Adrenal gland (tissue), 12 donors: Measurements from ENCODE around the gene TLE3. TPM values are rescaled to one million over a fixed set of nuclear protein-coding genes. Genes with fewer than 3 reads are reported as not detected.

Experiments used
- DNase-seq, 7 donors: peaks; one replicate each; pipeline ENCODE4 v3.0.0-alpha.2; 2019 to 2020
- H3K27ac ChIP-seq, 5 donors: fragments of 200-600 bp; sonication (generic) in 4 of 5; 1 replicate in 3 of 5; 2 replicates in 2 of 5; pipeline versions ENCODE4 v1.5.1 to v1.8.0; 2016 to 2020; ENCODE audit warnings: mild to moderate bottlenecking in 1 of 5
- H3K27me3 ChIP-seq: fragments of 200-600 bp; 2 replicates; pipeline ENCODE4 v1.8.0; 2021
- H3K36me3 ChIP-seq, 2 donors: fragments of 200-600 bp; replicated peaks in 1 of 2; 1 replicate in 1 of 2; 2 replicates in 1 of 2; pipeline versions ENCODE4 v1.5.1 to v1.8.0; 2018 to 2022
- H3K4me1 ChIP-seq, 2 donors: fragments of 200-600 bp; replicated peaks in 1 of 2; 1 replicate in 1 of 2; 2 replicates in 1 of 2; pipeline versions ENCODE4 v1.5.1 to v1.8.0; 2018 to 2021
- H3K4me3 ChIP-seq, 4 donors: fragments of 200-600 bp; sonication (generic) in 3 of 4; one replicate each; pipeline ENCODE4 v1.5.1; 2016 to 2018
- H3K9me3 ChIP-seq, 3 donors: fragments of 200-600 bp; sonication (generic) in 1 of 3; replicated peaks in 1 of 3; 1 replicate in 2 of 3; 2 replicates in 1 of 3; pipeline versions ENCODE4 v1.5.1 to v1.8.0; 2016 to 2021
- CTCF ChIP-seq, 6 experiments: fragments of 450-650 bp in 4 of 6; fragments of 200-600 bp in 2 of 6; sonication (generic) in 1 of 6; IDR thresholded peaks; 1 replicate in 5 of 6; 2 replicates in 1 of 6; pipeline versions ENCODE4 v1.5.1 to v1.8.0; 2016 to 2021; ENCODE audit warnings: antibody characterized with exemption in 6 of 6, mild to moderate bottlenecking in 2 of 6, moderate library complexity in 1 of 6
- POLR2A ChIP-seq, 2 donors: fragments of 450-650 bp; IDR thresholded peaks; one replicate each; pipeline ENCODE4 v1.6.1; 2017; ENCODE audit warnings: antibody characterized with exemption in 2 of 2, mild to moderate bottlenecking in 2 of 2, moderate library complexity in 1 of 2
- WGBS, 4 donors: extraction: QIAGEN DNeasy Blood & Tissue Kit in 2 of 4; methylation state at CpG; one replicate each; pipeline versions ENCODE4 v1.1.5 to v1.1.7; 2013 to 2017; 5-methylcytosine and 5-hydroxymethylcytosine counted together
- intact Hi-C, 2 donors: fragments of 100-400 bp; cut with DNase I; formaldehyde crosslinking; loops; one replicate each; pipeline versions ENCODE4 v1.14.1 to v1.15.0; 2022 to 2023
- polyA plus RNA-seq, 3 donors: library from polyadenylated mRNA; stranded (reverse); fragments of 200-250 nt in 2 of 3; fragments of 350-450 nt in 1 of 3; fragmentation: Illumina TruSeq in 1 of 3; extraction: RNeasy Lipid Tissue Mini Kit (QIAGEN cat#74804) in 1 of 3; gene quantifications; one replicate each; pipeline ENCODE4 v1.2.3, GENCODE V29; 2013 to 2014
- total RNA-seq, 9 donors: library from RNA; depleted of rRNA in 4 of 9; stranded (reverse); fragments of >200 nt in 4 of 9; fragments of 120-200 nt in 1 of 9; fragmentation: NEBNext Ultra II Directional in 1 of 9; extraction: Animal tissue kit (Norgen Biotek cat#: 25700) in 1 of 9; gene quantifications; one replicate each; pipeline versions ENCODE4 v1.1.0 to v1.2.4, GENCODE V29; 2013 to 2023
- donor health status: healthy with polysubstance abuse.
- donor health status: Bipolar disorder and iron deficiency.
- donor health status: DM: yes; HTN: yes; CAD: no.
- donor health status: DM: no; HTN: no; CAD: no.
- donor health status: DM: no; HTN: no; CAD: no.
- donor health status: DM: yes; HTN: yes; CAD: no.

Gene TLE3
- total and polyA plus RNA-seq, 12 donors: 1.6 to 73.3 (median 28.1) TPM

DNA sequence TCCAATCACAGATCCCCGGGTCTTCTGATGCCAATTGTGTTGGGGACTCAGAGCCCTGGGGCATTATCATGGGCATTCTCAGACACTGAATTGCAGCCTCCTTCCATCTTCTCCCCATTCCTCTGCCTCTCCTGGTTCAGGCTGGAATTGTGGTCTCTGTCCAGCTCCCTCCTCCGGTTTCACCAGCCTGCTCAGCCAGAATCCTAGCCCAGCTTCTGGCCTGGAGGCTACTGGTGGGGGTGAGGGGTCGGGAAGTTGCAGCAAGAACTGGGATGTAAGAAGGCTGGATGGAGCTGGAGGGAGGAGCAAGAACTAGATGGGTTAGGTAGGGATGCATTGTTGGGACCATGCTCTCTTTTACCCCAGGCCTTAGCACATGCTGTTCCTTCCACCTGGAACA, 53.5 kb downstream of the TLE3 start:
- intact Hi-C loops: no loop called here

DNA sequence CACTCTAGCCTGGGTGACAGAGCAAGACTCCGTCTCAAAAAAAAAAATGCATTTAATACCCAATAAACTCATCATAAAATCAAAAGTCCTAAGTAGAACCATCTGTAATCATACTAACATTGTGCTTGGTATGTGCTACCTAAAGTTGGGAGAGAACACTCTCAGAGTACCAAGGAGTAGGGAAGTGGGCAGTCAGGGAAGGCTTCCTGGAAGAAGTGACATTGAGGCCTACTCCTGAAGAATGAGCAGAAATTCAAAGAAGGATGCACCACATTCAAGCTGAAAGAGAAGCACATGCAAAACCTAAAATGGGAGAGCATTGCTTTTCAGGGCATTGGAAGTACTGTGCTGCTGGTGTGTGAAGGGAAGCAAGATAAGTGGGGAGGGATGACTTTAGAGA, 54.1 kb downstream of the TLE3 start:
- DNase-seq: no peak
- intact Hi-C loops: no loop called here
- Histone ChIP-seq H3K27me3 (no peaks in the 10 kb centered on the region), H3K9me3 (no peaks in the 10 kb centered on the region), H3K36me3 (no peaks in the 10 kb centered on the region), H3K4me1 (no peaks in the 10 kb centered on the region), H3K4me3 (no peak overlapping the region), H3K27ac (no peak overlapping the region)
- TF ChIP-seq POLR2A (IDR thresholded peaks at IDR 0.05): no peak
- no peak for TF ChIP-seq CTCF (IDR thresholded peaks at IDR 0.05)
- WGBS, 4 donors: 86 to 96% (median 93%) methylated on average over 1 of the region's 1 CpG

More for the DNA sequence above, 53.5 kb downstream of the TLE3 start:
- Histone ChIP-seq H3K27me3 (no peaks in the 10 kb centered on the region), H3K27ac (no peak overlapping the region), H3K4me1 (no peaks in the 10 kb centered on the region), H3K36me3 (peaks cover 0 to 2% of the 10 kb centered on the region in 2 donors), H3K4me3 (no peak overlapping the region), H3K9me3 (no peaks in the 10 kb centered on the region)
- DNase-seq: no peak
- TF ChIP-seq POLR2A (IDR thresholded peaks at IDR 0.05): no peak
- no peak for TF ChIP-seq CTCF (IDR thresholded peaks at IDR 0.05)
- WGBS, 4 donors: 78 to 90% (median 88%) methylated on average over 3 of the region's 3 CpGs

- H3K27me3 ChIP-seq: no peaks in the 10 kb centered on the region
- H3K4me1 ChIP-seq: no peaks in the 10 kb centered on the region
- no peak for DNase-seq
- no peak for TF ChIP-seq CTCF (IDR thresholded peaks at IDR 0.05)
- no peak for TF ChIP-seq POLR2A (IDR thresholded peaks at IDR 0.05)
- H3K9me3 ChIP-seq: no peaks in the 10 kb centered on the region
- intact Hi-C loops: no loop called here
- H3K36me3 ChIP-seq: no peaks in the 10 kb centered on the region
- WGBS, 4 donors: 84 to 91% (median 86%) methylated on average over 5 of the region's 5 CpGs
- no peak overlapping the region for H3K4me3 ChIP-seq
- H3K27ac ChIP-seq: no peak overlapping the region
Observed at GRCh38 chr15:70042553-70043214, 55.0 kb downstream of the TLE3 start.

DNA sequence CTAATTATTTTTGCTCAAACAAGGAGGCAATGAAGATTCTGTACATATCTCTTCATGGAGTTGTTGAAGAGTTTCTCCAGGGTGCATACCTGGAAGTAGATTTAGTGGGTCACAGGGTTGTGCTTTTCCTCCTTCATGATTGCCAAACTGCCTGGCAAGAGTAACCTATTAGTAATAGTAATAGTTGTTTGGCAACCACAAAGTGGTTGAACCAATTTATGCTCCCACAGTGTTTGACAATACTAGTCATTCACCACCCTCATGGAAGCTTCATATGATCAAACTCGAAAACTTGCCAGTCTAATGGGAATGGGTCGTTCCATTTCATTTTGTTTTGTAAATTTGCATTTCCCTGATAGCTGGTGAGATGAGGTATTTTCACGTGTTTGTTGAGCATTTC, 57.8 kb downstream of the TLE3 start:
- Histone ChIP-seq H3K4me1 (no peaks in the 10 kb centered on the region), H3K9me3 (no peaks in the 10 kb centered on the region), H3K27me3 (no peaks in the 10 kb centered on the region), H3K27ac (no peak overlapping the region), H3K36me3 (no peaks in the 10 kb centered on the region), H3K4me3 (no peak overlapping the region)
- TF ChIP-seq POLR2A (IDR thresholded peaks at IDR 0.05) (no peak), CTCF (IDR thresholded peaks at IDR 0.05) (no peak)
- WGBS, 4 donors: 69 to 76% (median 71%) methylated on average over 3 of the region's 3 CpGs
- no peak for DNase-seq
- intact Hi-C loops: no loop called here
